Measurements from ENCODE around the gene SETBP1. TPM values are rescaled to one million over a fixed set of nuclear protein-coding genes. Genes with fewer than 3 reads are reported as not detected.

The SETBP1 gene
- total RNA-seq, 1 experiment from 2014 or later: 0.23 TPM

- no peaks in the 10 kb centered on the region for H3K4me1 ChIP-seq (ENCODE audit: control insufficient read depth, insufficient read depth, low read length)
- DNase-seq (ENCODE audit: low read depth, low spot score) (no peak), ATAC-seq (no peak)
- intact Hi-C loops (cut with micrococcal nuclease; ENCODE audit: unreplicated experiment) (no loop called here), in situ Hi-C loops (cut with HindIII; ENCODE audit: low pct_unique_long_range_greater_than_20kb, low sequenced_read_pairs) (no loop called here)
- no peaks in the 10 kb centered on the region for H3K36me3 ChIP-seq (ENCODE audit: control insufficient read depth, insufficient read depth, low read length)
- ChIA-PET POLR2A (no interaction called here), CTCF (no interaction called here)
- H3K27me3 ChIP-seq (ENCODE audit: control insufficient read depth, insufficient read depth, low read length): no peaks in the 10 kb centered on the region
- H3K9me3 ChIP-seq (ENCODE audit: control insufficient read depth, insufficient read depth, low read depth, low read length): no peaks in the 10 kb centered on the region
- BruUV-seq (replicated peaks): no TSS peak
- H3K27ac ChIP-seq (ENCODE audit: low read length): no peak overlapping the region
- no peak overlapping the region for H3K4me3 ChIP-seq (ENCODE audit: low read depth in 2 of 2, low read length in 2 of 2)
- TF ChIP-seq, protein P1, sequence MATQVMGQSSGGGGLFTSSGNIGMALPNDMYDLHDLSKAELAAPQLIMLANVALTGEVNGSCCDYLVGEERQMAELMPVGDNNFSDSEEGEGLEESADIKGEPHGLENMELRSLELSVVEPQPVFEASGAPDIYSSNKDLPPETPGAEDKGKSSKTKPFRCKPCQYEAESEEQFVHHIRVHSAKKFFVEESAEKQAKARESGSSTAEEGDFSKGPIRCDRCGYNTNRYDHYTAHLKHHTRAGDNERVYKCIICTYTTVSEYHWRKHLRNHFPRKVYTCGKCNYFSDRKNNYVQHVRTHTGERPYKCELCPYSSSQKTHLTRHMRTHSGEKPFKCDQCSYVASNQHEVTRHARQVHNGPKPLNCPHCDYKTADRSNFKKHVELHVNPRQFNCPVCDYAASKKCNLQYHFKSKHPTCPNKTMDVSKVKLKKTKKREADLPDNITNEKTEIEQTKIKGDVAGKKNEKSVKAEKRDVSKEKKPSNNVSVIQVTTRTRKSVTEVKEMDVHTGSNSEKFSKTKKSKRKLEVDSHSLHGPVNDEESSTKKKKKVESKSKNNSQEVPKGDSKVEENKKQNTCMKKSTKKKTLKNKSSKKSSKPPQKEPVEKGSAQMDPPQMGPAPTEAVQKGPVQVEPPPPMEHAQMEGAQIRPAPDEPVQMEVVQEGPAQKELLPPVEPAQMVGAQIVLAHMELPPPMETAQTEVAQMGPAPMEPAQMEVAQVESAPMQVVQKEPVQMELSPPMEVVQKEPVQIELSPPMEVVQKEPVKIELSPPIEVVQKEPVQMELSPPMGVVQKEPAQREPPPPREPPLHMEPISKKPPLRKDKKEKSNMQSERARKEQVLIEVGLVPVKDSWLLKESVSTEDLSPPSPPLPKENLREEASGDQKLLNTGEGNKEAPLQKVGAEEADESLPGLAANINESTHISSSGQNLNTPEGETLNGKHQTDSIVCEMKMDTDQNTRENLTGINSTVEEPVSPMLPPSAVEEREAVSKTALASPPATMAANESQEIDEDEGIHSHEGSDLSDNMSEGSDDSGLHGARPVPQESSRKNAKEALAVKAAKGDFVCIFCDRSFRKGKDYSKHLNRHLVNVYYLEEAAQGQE (IDR thresholded peaks at IDR 0.05; ENCODE audit: insufficient read depth in 1 of 2, low read depth in 2 of 2, low read length in 1 of 2): no peak
- TF ChIP-seq TCF7L2 (IDR thresholded peaks at IDR 0.05; ENCODE audit: low read depth, low read length): no peak
- no peak for TF ChIP-seq SIN3A (IDR thresholded peaks at IDR 0.05; ENCODE audit: borderline replicate concordance, insufficient read depth, low read depth, low read length)
- TF ChIP-seq, protein P2, sequence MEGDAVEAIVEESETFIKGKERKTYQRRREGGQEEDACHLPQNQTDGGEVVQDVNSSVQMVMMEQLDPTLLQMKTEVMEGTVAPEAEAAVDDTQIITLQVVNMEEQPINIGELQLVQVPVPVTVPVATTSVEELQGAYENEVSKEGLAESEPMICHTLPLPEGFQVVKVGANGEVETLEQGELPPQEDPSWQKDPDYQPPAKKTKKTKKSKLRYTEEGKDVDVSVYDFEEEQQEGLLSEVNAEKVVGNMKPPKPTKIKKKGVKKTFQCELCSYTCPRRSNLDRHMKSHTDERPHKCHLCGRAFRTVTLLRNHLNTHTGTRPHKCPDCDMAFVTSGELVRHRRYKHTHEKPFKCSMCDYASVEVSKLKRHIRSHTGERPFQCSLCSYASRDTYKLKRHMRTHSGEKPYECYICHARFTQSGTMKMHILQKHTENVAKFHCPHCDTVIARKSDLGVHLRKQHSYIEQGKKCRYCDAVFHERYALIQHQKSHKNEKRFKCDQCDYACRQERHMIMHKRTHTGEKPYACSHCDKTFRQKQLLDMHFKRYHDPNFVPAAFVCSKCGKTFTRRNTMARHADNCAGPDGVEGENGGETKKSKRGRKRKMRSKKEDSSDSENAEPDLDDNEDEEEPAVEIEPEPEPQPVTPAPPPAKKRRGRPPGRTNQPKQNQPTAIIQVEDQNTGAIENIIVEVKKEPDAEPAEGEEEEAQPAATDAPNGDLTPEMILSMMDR (IDR thresholded peaks at IDR 0.05): no peak
- no peak for TF ChIP-seq POLR2AphosphoS5 (IDR thresholded peaks at IDR 0.05; ENCODE audit: low read depth, low read length)
Measured at GRCh38 chr18:45054636-45055035, 373.9 kb downstream of the SETBP1 start.

- TF ChIP-seq, protein P2 (IDR thresholded peaks at IDR 0.05): no peak
- TF ChIP-seq, protein P1 (IDR thresholded peaks at IDR 0.05; ENCODE audit: insufficient read depth in 1 of 2, low read depth in 2 of 2, low read length in 1 of 2): no peak
- no peak for TF ChIP-seq TCF7L2 (IDR thresholded peaks at IDR 0.05; ENCODE audit: low read depth, low read length)
- TF ChIP-seq SIN3A (IDR thresholded peaks at IDR 0.05; ENCODE audit: borderline replicate concordance, insufficient read depth, low read depth, low read length): no peak
- ATAC-seq (no peak), DNase-seq (ENCODE audit: low read depth, low spot score) (no peak)
- CTCF ChIA-PET: no interaction called here
- H3K36me3 ChIP-seq (ENCODE audit: control insufficient read depth, insufficient read depth, low read length): no peaks in the 10 kb centered on the region
- BruUV-seq (replicated peaks): no TSS peak
- no peak overlapping the region for H3K4me3 ChIP-seq (ENCODE audit: low read depth in 2 of 2, low read length in 2 of 2)
- in situ Hi-C loops (cut with HindIII; ENCODE audit: low pct_unique_long_range_greater_than_20kb, low sequenced_read_pairs): no loop called here
- H3K27me3 ChIP-seq (ENCODE audit: control insufficient read depth, insufficient read depth, low read length): no peaks in the 10 kb centered on the region
- intact Hi-C loops (cut with micrococcal nuclease; ENCODE audit: unreplicated experiment): no loop called here
- POLR2A ChIA-PET: no interaction called here
- no peaks in the 10 kb centered on the region for H3K9me3 ChIP-seq (ENCODE audit: control insufficient read depth, insufficient read depth, low read depth, low read length)
- no peaks in the 10 kb centered on the region for H3K4me1 ChIP-seq (ENCODE audit: control insufficient read depth, insufficient read depth, low read length)
- H3K27ac ChIP-seq (ENCODE audit: low read length): no peak overlapping the region
Measured at GRCh38 chr18:45055811-45056210, 375.1 kb downstream of the SETBP1 start.
